ENCODE data around the gene COG8. TPM values are rescaled to one million over a fixed set of nuclear protein-coding genes. Genes with fewer than 3 reads are reported as not detected.
A peak's percentile ranks its signal among the peaks of the same experiment; 100 is the strongest.
"Not testable (repeated sequence)": the region's sequence is repeated elsewhere in the genome, so short reads cannot be mapped to it uniquely, and the experiment has no call there.

COG8 gene
- total RNA-seq, 1 donor from 2014 or later, result 45.3 TPM

DNA sequence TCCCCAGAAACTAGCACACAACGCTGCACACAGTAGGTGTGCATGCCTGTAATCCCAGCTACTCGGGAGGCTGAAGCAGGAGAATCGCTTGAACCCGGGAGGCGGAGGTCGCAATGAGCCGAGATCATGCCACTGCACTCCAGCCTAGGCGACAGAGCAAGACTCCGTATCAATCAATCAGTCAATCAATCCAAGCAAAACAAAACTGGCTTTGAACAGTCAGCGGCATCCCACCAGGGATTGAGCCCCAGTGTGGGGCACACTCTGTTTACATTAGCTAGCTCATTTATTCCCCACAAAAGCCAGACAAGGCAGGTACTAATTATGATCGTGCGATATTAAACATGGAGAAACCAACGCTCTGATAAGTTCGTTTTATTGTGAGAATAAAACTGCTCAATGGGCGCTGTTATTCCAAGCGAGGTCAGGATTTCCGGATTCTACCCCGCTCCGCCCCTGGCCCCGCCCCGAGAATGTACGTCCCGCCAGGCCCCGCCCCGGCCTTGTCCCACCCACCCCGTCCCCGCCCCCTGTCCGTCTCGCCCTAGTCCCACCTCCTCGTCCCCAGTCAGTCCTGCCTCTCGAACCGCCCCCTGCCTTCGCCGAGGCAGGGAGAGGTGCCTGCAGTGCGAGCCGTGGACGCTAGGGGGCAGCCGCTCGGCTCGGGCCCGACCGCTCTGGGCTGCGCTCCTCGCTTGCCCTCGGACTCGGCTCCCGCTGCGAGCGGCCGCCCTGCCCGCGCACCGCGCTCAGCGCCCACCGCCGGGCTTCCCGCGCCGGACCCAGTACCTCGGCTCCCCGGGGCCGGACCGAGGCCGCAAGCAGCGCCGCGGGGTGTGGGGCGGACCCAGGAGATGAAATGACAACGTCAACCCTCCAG lies 28.5 kb downstream of the COG8 start, which contains the start of gene VPS4A:
TSS of gene VPS4A (plus strand) at position 698 of the 880 bp plus-strand sequence. CDS start at position 860, 162 bp downstream.
- H3K27me3 Mint-ChIP-seq (ENCODE audit: insufficient read depth), result no peaks in the 10 kb centered on the region
- peak within 1 kb of the TSS; percentile 96 for H3K27ac Mint-ChIP-seq
- intact Hi-C loops (cut with micrococcal nuclease), result loop anchor here (1.0 to 5.0 kb wide), 10 partner anchors 19 to 1224 kb away; partner anchors contain the start of genes CHTF8, COG8, NFATC3 and NIP7
- DNase-seq (ENCODE audit: low spot score), result peak; percentile 98
- peaks cover 23% of the 10 kb centered on the region for H3K4me1 Mint-ChIP-seq (ENCODE audit: low read depth)
- no peaks in the 10 kb centered on the region for H3K9me3 Mint-ChIP-seq
- H3K4me3 Mint-ChIP-seq, result peak within 1 kb of the TSS; percentile 99
- H3K36me3 Mint-ChIP-seq (ENCODE audit: low read depth), result peaks cover 22% of the 10 kb centered on the region

DNA sequence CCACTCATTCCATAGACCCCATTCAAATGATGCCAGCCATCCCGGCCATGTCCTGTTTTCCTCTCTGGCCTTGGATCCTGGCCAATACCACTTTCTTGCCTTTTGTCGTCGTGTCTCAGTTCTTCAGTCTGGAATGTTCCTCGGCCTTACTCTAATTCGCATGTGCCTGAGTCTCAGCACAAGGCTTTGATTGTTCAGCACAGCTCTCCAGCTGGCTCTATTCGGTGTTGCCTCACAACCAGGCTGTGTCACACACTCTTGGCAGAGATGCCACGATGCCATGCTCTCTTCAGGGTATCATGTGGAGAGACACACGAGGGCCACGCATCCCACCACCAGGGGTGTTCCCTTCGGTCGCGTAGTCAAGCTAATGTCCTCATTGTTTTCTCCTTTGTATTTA lies 30.0 kb downstream of the COG8 start:
- DNase-seq (ENCODE audit: low spot score), result no peak
- H3K36me3 Mint-ChIP-seq (ENCODE audit: low read depth), result peaks cover 21% of the 10 kb centered on the region
- intact Hi-C loops (cut with micrococcal nuclease), result no loop called here
- H3K27ac Mint-ChIP-seq, result no peak overlapping the region
- no peak overlapping the region for H3K4me3 Mint-ChIP-seq
- H3K9me3 Mint-ChIP-seq, result no peaks in the 10 kb centered on the region
- H3K4me1 Mint-ChIP-seq (ENCODE audit: low read depth), result peaks cover 22% of the 10 kb centered on the region
- H3K27me3 Mint-ChIP-seq (ENCODE audit: insufficient read depth), result no peaks in the 10 kb centered on the region

DNA sequence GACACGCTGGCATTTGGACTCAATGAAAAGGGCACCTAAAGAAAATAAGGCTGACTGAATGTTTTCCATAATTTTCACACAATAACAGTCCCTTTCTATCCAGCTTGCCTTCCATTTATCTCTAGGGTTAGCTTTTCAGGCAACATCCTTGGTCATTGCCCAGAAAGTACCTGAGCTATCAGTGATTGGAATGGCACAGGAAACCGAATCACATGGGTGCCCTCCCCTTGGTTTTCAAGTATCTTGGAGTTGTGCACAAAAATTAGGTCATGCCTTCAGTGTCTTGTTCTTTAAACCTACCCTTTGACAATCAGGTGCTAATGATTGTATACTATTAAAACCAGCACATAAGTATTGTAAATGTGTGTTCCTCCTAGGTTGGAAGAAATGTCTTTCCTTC lies 31.5 kb downstream of the COG8 start:
- no peaks in the 10 kb centered on the region for H3K27me3 Mint-ChIP-seq (ENCODE audit: insufficient read depth)
- intact Hi-C loops (cut with micrococcal nuclease), result no loop called here

DNA sequence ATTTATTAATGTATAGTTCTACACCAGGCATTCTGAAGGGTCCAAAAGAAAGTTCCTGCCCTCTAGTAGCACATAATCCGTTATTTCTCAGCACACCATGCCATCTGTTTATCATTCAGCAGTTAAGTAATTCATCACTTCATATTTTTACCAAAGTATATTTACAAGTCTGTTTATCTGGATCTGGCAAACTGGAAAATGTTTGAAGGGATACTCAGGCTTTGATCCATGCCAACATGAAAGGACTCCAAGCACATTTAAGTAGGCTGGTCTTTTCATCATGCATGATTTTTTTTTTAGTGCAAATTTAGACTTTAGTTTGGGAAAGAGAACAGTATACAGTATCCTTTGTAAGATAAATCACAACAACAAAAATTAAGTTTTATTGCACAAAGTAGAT lies 32.3 kb downstream of the COG8 start:
- Mint-ChIP-seq H3K4me3 (no peak overlapping the region), H3K27ac (no peak overlapping the region), H3K4me1 (ENCODE audit: low read depth) (peaks cover 10% of the 10 kb centered on the region)

More for the DNA sequence above, 31.5 kb downstream of the COG8 start:
- Mint-ChIP-seq H3K4me3 (no peak overlapping the region), H3K4me1 (ENCODE audit: low read depth) (peaks cover 13% of the 10 kb centered on the region), H3K27ac (no peak overlapping the region), H3K36me3 (ENCODE audit: low read depth) (peaks cover 13% of the 10 kb centered on the region), H3K9me3 (no peaks in the 10 kb centered on the region)
- DNase-seq (ENCODE audit: low spot score), result no peak

DNA sequence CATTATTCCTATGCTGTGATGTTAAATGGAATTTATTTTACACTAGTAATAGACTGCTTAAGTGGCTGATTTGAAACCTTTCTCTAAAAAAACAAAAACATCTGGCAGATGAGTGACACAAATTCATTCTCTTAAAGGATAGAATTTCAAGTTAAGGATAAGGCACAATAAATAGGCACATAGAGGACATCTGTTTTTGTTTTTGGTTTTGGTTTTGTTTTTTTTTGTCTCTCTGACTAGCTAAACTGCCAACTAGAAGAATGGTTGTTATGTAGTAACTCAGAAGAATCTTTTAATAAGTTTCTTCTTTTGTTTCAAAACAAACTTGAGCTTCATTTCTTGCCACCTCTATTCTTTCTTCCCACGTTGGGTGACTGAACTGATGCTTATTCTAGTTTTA lies 33.3 kb downstream of the COG8 start:
- Mint-ChIP-seq H3K27me3 (ENCODE audit: insufficient read depth) (no peaks in the 10 kb centered on the region), H3K4me1 (ENCODE audit: low read depth) (peaks cover 7% of the 10 kb centered on the region), H3K9me3 (no peaks in the 10 kb centered on the region), H3K36me3 (ENCODE audit: low read depth) (peaks cover 8% of the 10 kb centered on the region), H3K27ac (no peak overlapping the region), H3K4me3 (no peak overlapping the region)
- intact Hi-C loops (cut with micrococcal nuclease), result no loop called here
- DNase-seq (ENCODE audit: low spot score), result no peak

More for the DNA sequence above, 32.3 kb downstream of the COG8 start:
- H3K27me3 Mint-ChIP-seq (ENCODE audit: insufficient read depth), result no peaks in the 10 kb centered on the region
- intact Hi-C loops (cut with micrococcal nuclease), result no loop called here
- DNase-seq (ENCODE audit: low spot score), result no peak
- H3K9me3 Mint-ChIP-seq, result no peaks in the 10 kb centered on the region
- peaks cover 12% of the 10 kb centered on the region for H3K36me3 Mint-ChIP-seq (ENCODE audit: low read depth)

DNA sequence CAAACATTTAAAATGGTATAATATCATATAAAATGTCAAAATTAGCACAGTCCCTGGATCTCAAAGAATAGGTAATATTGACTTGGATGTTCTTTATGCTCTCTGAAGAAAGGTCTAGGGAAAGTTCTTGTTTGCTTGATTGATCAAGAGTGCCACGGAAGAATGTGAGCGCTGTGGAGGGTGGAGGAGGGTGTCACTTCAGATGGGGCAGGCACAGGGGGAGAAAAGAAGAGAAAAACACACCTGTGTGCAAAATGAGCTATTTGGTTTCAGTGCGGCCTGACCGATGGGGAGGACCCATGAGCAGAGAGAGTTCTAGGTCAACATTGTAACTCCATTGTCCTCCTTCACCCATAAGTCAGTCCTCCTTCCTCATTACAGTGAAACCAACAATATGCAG lies 37.1 kb downstream of the COG8 start:
- intact Hi-C loops (cut with micrococcal nuclease), result no loop called here
- Mint-ChIP-seq H3K4me1 (ENCODE audit: low read depth) (no peaks in the 10 kb centered on the region), H3K27ac (no peak overlapping the region), H3K27me3 (ENCODE audit: insufficient read depth) (no peaks in the 10 kb centered on the region), H3K36me3 (ENCODE audit: low read depth) (peaks cover 13% of the 10 kb centered on the region), H3K4me3 (no peak overlapping the region), H3K9me3 (no peaks in the 10 kb centered on the region)
- no peak for DNase-seq (ENCODE audit: low spot score)

DNA sequence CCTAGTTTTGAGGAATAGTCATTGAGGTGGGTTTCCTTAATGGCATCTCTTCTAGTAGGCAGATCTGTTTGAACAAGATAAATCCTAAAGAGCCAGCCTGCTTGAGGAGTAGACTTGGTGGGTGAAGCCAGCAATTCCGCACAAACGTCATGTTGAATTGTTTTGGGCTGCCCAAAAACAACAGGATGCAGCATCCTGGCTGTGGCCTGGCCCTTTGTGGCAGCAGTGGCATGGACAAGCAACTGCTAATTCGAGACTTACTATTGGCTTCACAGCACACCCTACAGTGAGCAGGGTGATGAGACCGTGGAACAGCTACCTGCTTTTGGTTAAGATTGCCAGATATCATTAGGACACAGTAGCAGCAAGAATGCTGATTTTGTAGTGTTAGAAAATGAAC lies 37.5 kb downstream of the COG8 start:
- Mint-ChIP-seq H3K36me3 (ENCODE audit: low read depth) (peaks cover 13% of the 10 kb centered on the region), H3K4me1 (ENCODE audit: low read depth) (no peaks in the 10 kb centered on the region), H3K27ac (no peak overlapping the region), H3K27me3 (ENCODE audit: insufficient read depth) (no peaks in the 10 kb centered on the region), H3K9me3 (no peaks in the 10 kb centered on the region), H3K4me3 (no peak overlapping the region)
- intact Hi-C loops (cut with micrococcal nuclease), result no loop called here
- DNase-seq (ENCODE audit: low spot score), result no peak

DNA sequence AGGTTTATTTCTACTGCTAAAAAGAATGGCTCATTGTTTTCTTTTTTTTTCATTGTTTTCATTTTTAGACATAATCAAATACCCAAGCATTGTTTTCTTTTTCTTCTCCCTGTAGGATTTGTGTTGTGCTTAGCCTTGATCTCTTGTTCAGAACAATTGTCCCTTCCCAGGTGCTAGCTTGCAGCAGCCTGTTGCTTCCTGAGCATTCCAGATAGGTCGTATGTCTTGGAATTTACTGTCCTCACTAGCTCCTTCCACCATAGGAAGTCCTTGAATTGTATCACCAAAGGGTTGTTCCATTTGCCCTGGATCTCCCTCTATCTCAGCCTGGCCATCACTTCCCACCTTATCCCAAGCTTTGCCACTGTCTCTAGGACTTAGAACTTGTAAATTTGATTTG lies 38.2 kb downstream of the COG8 start:
- intact Hi-C loops (cut with micrococcal nuclease), result no loop called here
- Mint-ChIP-seq H3K4me3 (no peak overlapping the region), H3K27ac (no peak overlapping the region), H3K27me3 (ENCODE audit: insufficient read depth) (no peaks in the 10 kb centered on the region), H3K36me3 (ENCODE audit: low read depth) (peaks cover 15% of the 10 kb centered on the region), H3K9me3 (no peaks in the 10 kb centered on the region), H3K4me1 (ENCODE audit: low read depth) (no peaks in the 10 kb centered on the region)
- DNase-seq (ENCODE audit: low spot score), result no peak

DNA sequence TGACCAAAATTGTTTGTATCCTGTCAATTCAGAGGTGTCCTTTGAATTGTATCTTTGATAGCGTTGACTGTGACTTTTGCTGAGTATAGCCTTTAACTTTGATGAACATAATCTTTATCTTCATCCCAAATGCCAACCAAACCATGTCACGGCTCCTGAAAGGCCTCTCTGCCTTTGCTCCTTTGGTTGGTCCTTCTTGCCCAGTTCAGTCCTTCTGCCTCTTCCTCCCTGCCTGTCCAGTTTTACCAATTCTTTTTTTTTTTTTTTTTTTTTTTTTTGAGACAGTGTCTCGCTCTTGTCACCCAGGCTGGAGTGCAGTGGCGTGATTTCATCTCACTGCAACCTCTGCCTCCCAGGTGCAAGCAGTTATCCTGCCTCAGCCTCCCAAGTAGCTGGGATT lies 41.1 kb downstream of the COG8 start:
- no peak for DNase-seq (ENCODE audit: low spot score)
- no peaks in the 10 kb centered on the region for H3K9me3 Mint-ChIP-seq

DNA sequence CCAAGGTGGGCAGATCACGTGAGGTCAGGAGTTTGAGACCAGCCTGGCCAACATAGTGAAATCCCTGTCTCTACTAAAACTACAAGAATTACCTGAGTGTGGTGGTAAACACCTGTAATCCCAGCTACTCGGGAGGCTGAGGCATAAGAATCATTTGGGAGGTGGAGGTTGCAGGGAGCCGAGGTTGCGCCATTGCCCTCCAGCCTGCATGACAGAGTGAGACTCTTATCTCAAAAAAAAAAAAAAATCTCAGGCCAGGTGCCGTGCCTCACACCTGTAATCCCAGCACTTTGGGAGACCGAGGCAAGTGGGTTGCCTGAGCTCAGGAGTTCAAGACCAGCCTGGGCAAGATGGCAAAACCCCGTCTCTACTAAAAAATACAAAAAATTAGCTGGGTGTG lies 42.6 kb downstream of the COG8 start:
- H3K36me3 Mint-ChIP-seq (ENCODE audit: low read depth); intact Hi-C loops (cut with micrococcal nuclease); H3K27ac Mint-ChIP-seq; DNase-seq (ENCODE audit: low spot score); H3K4me1 Mint-ChIP-seq (ENCODE audit: low read depth); H3K4me3 Mint-ChIP-seq; H3K27me3 Mint-ChIP-seq (ENCODE audit: insufficient read depth); H3K9me3 Mint-ChIP-seq: not testable (repeated sequence)

More for the DNA sequence above, 41.1 kb downstream of the COG8 start:
- no peaks in the 10 kb centered on the region for H3K27me3 Mint-ChIP-seq (ENCODE audit: insufficient read depth)
- intact Hi-C loops (cut with micrococcal nuclease), result no loop called here
- peaks cover 10% of the 10 kb centered on the region for H3K36me3 Mint-ChIP-seq (ENCODE audit: low read depth)
- H3K4me1 Mint-ChIP-seq (ENCODE audit: low read depth), result no peaks in the 10 kb centered on the region
- peak overlapping the region; percentile 48 for H3K27ac Mint-ChIP-seq
- no peak overlapping the region for H3K4me3 Mint-ChIP-seq

DNA sequence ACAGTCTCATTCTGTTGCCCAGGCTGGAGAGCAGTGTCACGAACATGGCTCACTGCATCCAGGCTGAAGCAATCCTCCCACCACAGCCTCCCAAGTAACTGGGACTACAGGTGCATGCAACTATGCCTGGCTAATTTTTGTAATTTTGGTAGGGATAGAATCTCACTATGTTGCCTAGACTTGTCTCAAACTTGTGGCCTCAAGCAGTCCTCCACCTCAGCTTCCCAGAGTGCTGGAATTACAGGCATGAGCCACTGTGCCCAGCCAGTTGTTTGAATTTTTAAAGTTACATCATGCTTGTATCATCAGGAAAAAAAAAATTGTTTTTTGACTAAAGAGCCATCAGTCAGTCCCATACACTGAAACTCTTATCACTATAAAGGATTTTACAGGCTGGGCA lies 45.3 kb downstream of the COG8 start:
- intact Hi-C loops (cut with micrococcal nuclease), result no loop called here
- H3K4me1 Mint-ChIP-seq (ENCODE audit: low read depth), result no peaks in the 10 kb centered on the region
- H3K36me3 Mint-ChIP-seq (ENCODE audit: low read depth), result peaks cover 4% of the 10 kb centered on the region
- H3K9me3 Mint-ChIP-seq, result no peaks in the 10 kb centered on the region
- no peak overlapping the region for H3K27ac Mint-ChIP-seq
- DNase-seq (ENCODE audit: low spot score), result no peak
- no peak overlapping the region for H3K4me3 Mint-ChIP-seq
- H3K27me3 Mint-ChIP-seq (ENCODE audit: insufficient read depth), result no peaks in the 10 kb centered on the region

DNA sequence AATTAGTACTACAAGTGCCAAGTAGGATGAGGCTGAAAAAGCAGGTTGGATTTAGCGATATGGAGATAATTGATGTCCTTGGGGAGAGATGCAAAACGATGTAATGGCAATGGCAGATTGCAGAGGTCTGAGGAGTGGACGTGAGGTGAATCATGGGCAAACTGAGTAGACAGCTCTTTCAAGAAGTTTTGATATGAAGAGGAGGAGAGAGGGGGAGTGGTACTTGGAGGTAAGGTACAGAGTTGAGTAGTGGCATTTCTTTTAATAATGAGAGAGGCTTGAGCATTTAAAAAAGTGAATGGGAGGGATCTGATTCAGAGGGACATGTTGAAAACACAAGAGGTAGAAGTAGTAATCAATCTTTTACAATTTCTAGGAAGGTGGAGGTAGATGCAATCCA lies 46.0 kb downstream of the COG8 start:
- Mint-ChIP-seq H3K36me3 (ENCODE audit: low read depth) (peaks cover 4% of the 10 kb centered on the region), H3K27ac (no peak overlapping the region)

DNA sequence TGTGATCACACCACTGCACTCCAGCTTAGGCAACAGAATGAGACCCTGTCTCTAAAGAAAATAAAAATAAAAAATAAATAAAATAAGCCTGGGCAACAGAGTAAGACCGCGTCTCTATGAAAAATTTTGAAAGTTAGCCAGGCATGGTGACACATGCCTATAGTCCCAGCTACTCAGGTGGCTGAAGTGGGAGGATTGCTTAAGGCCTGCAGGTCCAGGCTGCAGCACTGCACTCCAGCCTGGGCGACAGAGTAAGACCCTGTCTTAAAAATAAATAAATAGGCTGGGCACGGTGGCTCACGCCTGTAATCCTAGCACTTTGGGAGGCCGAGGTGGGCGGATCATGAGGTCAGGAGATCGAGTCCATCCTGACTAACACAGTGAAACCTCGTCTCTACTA lies 47.7 kb downstream of the COG8 start:
- H3K27ac Mint-ChIP-seq; intact Hi-C loops (cut with micrococcal nuclease); H3K4me3 Mint-ChIP-seq; H3K9me3 Mint-ChIP-seq; H3K4me1 Mint-ChIP-seq (ENCODE audit: low read depth); H3K27me3 Mint-ChIP-seq (ENCODE audit: insufficient read depth); DNase-seq (ENCODE audit: low spot score); H3K36me3 Mint-ChIP-seq (ENCODE audit: low read depth): not testable (repeated sequence)

More for the DNA sequence above, 46.0 kb downstream of the COG8 start:
- H3K9me3 Mint-ChIP-seq, result no peaks in the 10 kb centered on the region
- intact Hi-C loops (cut with micrococcal nuclease), result no loop called here
- no peaks in the 10 kb centered on the region for H3K4me1 Mint-ChIP-seq (ENCODE audit: low read depth)
- no peak for DNase-seq (ENCODE audit: low spot score)
- H3K27me3 Mint-ChIP-seq (ENCODE audit: insufficient read depth), result no peaks in the 10 kb centered on the region
- H3K4me3 Mint-ChIP-seq, result no peak overlapping the region
